Muscle of leg (tissue), 11 donors: Measurements from ENCODE around the gene CCDC127. TPM values are rescaled to one million over a fixed set of nuclear protein-coding genes. Genes with fewer than 3 reads are reported as not detected.
A peak's percentile ranks its signal among the peaks of the same experiment; 100 is the strongest.

Experiments used
- DNase-seq: peaks from one replicate; pipeline ENCODE4 v3.0.0; 2013
- H3K27ac ChIP-seq: one replicate; pipeline ENCODE4 v1.5.1; 2013; ENCODE audit warnings: mild to moderate bottlenecking, low read length, control low read depth
- H3K27me3 ChIP-seq: one replicate; pipeline ENCODE4 v1.6.1; 2013; ENCODE audit warnings: low read length; ENCODE audit not compliant: control insufficient read depth, insufficient read depth
- H3K36me3 ChIP-seq: one replicate; pipeline ENCODE4 v1.6.1; 2013; ENCODE audit warnings: low read length; ENCODE audit not compliant: control insufficient read depth, insufficient read depth
- H3K4me1 ChIP-seq: one replicate; pipeline ENCODE4 v1.6.1; 2013; ENCODE audit warnings: low read length; ENCODE audit not compliant: control insufficient read depth, insufficient read depth
- H3K4me3 ChIP-seq: one replicate; pipeline ENCODE4 v1.5.1; 2013; ENCODE audit warnings: low read length, control low read depth
- H3K9me3 ChIP-seq: replicated peaks from 2 replicates; pipeline ENCODE4 v1.6.1; 2013; ENCODE audit warnings: low read depth, low read length; ENCODE audit not compliant: control insufficient read depth
- WGBS: methylation state at CpG from one replicate; pipeline ENCODE4 v1.1.5; 2013; ENCODE audit warnings: missing lambda C conversion rate; ENCODE audit not compliant: insufficient coverage; 5-methylcytosine and 5-hydroxymethylcytosine counted together
- polyA plus RNA-seq, 8 donors: library from polyadenylated mRNA; unstranded; fragments of 120-200 nt; gene quantifications; one replicate each; pipeline versions ENCODE4 v1.2.1 to v1.2.3, GENCODE V29; 2013; ENCODE audit warnings: inconsistent platforms in 1 of 8, low replicate concordance in 1 of 8; ENCODE audit not compliant: insufficient read length in 8 of 8, insufficient read depth in 1 of 8
- total RNA-seq: library from RNA; stranded (reverse); fragments of 120-200 nt; gene quantifications from one replicate; pipeline ENCODE4 v1.2.4, GENCODE V29; 2013

CCDC127 gene
- total and polyA plus RNA-seq, 9 donors, result 6.4 to 11.1 (median 8.4) TPM

DNA sequence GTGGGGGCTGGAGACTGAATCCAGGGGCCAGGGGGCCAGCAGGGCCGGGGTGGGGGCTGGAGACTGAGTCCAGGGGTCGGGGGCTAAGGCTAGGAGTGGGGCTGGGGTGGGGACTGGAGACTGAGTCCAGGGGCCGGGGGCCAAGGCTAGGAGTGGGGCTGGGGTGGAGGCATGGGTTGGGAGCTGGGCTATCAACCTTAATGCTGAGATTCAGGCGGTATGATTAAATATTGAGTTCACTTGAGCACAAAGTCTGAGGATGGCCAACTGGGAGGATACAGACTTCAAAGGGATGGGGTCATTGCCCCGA is 43.7 kb downstream of the CCDC127 start:
- Histone ChIP-seq H3K36me3 (no peaks in the 10 kb centered on the region), H3K4me3 (no peak overlapping the region), H3K27ac (no peak overlapping the region), H3K4me1 (peaks cover 5% of the 10 kb centered on the region), H3K9me3 (no peaks in the 10 kb centered on the region), H3K27me3 (peaks cover 6% of the 10 kb centered on the region)
- DNase-seq, result no peak
- 95% methylated on average over 3 of the region's 5 CpGs for WGBS

GRCh38 chr5:173392-174290 is 44.3 kb downstream of the CCDC127 start:
- no peak for DNase-seq
- Histone ChIP-seq H3K27me3 (peaks cover 6% of the 10 kb centered on the region), H3K27ac (no peak overlapping the region), H3K36me3 (no peaks in the 10 kb centered on the region), H3K4me1 (peaks cover 5% of the 10 kb centered on the region), H3K9me3 (no peaks in the 10 kb centered on the region), H3K4me3 (no peak overlapping the region)
- WGBS, result 58% methylated on average over 13 of the region's 22 CpGs

DNA sequence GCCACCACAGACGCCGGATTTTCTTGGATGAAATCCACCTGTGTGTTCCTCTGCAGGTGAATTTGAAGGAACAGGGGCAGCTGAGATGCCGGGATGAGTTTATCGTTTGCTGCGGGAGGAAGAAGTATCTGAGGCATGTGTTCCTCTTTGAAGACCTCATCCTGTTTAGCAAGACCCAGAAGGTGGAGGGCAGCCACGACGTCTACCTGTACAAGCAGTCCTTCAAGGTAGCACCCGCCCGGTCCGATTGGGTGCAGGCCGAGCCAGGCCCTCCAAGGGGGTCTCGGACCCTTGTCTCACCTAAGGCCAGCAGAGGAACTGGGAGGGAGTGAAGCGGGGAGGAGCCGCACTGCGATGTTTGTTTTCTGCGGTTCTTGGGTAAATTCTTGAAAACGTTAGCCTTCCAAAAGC is 45.1 kb downstream of the CCDC127 start:
- DNase-seq, result no peak
- WGBS, result 81% methylated on average over 14 of the region's 17 CpGs

DNA sequence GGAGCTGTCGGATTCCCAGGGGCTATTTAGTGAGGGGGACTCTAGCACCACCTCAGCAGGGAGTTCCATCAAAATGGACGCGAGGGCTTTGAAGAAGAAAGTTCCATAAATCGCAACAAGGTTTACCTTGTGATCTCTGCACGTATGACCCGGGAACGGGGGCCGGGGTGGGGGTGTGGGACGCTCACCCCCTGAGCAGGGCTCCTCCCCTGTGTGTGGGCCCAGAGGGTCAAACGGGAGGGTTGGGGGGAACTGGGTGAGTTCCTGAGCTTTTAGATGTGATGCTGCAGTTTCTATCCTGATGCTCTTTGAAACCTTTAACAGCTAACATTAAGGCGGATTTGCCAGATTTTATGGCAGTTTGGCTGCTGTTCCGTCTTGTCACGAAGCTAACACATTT is 45.5 kb downstream of the CCDC127 start:
- 54% methylated on average over 10 of the region's 13 CpGs for WGBS
- no peak overlapping the region for H3K27ac ChIP-seq

More for the DNA sequence above, 45.1 kb downstream of the CCDC127 start:
- Histone ChIP-seq H3K27ac (no peak overlapping the region), H3K4me1 (peaks cover 5% of the 10 kb centered on the region), H3K27me3 (peaks cover 4% of the 10 kb centered on the region), H3K4me3 (no peak overlapping the region), H3K36me3 (no peaks in the 10 kb centered on the region), H3K9me3 (no peaks in the 10 kb centered on the region)

DNA sequence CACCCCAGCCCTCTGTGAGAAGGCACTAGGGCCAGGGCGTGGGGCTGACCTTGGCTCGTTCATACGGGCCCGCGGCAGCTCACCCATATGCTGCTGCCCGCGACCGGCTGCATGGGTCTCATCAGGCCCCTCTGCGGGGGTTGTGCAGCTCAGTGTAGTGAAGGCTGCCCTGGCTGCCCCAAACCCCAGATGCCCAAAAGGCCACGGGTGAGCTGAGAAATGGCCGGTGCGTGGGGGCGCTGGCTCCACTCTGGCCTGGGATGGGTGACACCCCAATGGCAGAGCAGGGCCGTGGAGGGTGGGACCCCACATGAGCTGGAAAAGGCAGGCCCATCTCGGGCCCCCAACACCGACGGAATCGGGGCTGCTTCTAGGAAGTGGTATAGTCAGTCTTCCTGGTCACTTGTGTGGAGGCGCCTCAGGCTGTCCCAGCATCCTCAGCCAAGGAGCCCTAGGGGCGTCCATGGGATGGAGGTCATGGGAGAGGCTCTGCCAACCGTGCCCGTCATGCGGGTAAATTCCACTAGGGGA is 46.1 kb downstream of the CCDC127 start:
- H3K36me3 ChIP-seq, result no peaks in the 10 kb centered on the region
- no peaks in the 10 kb centered on the region for H3K9me3 ChIP-seq
- no peak for DNase-seq
- H3K27ac ChIP-seq, result no peak overlapping the region
- peaks cover 3% of the 10 kb centered on the region for H3K27me3 ChIP-seq
- peaks cover 5% of the 10 kb centered on the region for H3K4me1 ChIP-seq
- no peak overlapping the region for H3K4me3 ChIP-seq
- WGBS, result 86% methylated on average over 20 of the region's 23 CpGs

More for the DNA sequence above, 45.5 kb downstream of the CCDC127 start:
- Histone ChIP-seq H3K4me3 (no peak overlapping the region), H3K36me3 (no peaks in the 10 kb centered on the region), H3K9me3 (no peaks in the 10 kb centered on the region), H3K27me3 (peaks cover 3% of the 10 kb centered on the region), H3K4me1 (peaks cover 5% of the 10 kb centered on the region)
- no peak for DNase-seq

GRCh38 chr5:170971-171800 is 46.8 kb downstream of the CCDC127 start:
- Histone ChIP-seq H3K36me3 (no peaks in the 10 kb centered on the region), H3K9me3 (no peaks in the 10 kb centered on the region), H3K4me1 (peaks cover 5% of the 10 kb centered on the region), H3K4me3 (no peak overlapping the region), H3K27ac (peak overlapping the region; percentile 7), H3K27me3 (peaks cover 3% of the 10 kb centered on the region)
- no peak for DNase-seq
- WGBS, result 71% methylated on average over 37 of the region's 37 CpGs

DNA sequence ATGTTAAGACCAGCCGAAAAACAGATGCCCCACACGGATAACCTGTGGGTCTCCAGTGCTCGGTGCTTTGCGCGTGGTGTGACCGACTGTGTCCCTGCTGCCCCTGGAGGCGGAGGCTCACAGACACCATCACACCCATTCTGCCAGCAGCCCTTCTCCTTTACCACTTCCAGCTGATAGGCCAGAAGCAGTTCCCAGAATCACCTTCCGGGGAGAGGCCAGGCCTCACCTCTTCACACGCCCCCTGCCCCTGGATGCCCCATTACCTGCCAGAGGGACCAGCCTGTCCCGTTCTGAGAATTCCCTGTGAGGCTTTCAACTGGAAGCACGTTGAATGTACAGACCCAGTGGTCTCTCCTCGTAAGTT is 48.2 kb downstream of the CCDC127 start:
- Histone ChIP-seq H3K9me3 (no peaks in the 10 kb centered on the region), H3K4me1 (peaks cover 5% of the 10 kb centered on the region), H3K27ac (peak overlapping the region; percentile 32), H3K27me3 (peaks cover 3% of the 10 kb centered on the region), H3K36me3 (no peaks in the 10 kb centered on the region), H3K4me3 (no peak overlapping the region)
- 75% methylated on average over 11 of the region's 12 CpGs for WGBS
- no peak for DNase-seq

DNA sequence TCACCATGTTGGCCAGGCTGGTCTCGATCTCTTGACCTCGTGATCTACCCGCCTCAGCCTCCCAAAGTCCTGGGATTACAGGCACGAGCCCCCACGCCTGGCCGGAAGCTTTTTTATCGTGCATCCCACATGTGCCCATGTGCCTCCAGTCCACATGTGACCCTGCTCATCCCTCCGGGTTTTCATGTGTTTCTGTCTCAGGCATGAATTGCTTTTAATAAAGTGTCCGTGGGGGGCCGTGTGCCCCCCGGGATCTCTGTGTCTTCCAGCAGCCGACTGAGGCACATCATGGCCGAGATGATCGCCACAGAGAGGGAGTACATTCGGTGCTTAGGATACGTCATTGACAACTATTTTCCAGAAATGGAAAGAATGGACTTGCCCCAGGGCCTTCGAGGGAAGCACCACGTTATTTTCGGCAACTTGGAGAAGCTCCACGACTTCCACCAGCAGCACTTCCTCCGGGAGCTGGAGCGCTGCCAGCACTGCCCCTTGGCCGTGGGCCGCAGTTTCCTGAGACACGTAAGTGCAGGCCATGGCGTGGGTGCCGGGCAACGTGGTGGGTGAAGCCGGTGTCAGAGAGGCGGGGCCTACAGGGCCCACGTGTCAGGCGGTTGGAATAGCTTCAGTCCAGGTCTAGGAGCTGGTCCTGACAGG is 48.8 kb downstream of the CCDC127 start:
- Histone ChIP-seq H3K4me3 (no peak overlapping the region), H3K36me3 (no peaks in the 10 kb centered on the region), H3K27ac (peak overlapping the region; percentile 3), H3K27me3 (peaks cover 3% of the 10 kb centered on the region), H3K9me3 (no peaks in the 10 kb centered on the region), H3K4me1 (peaks cover 5% of the 10 kb centered on the region)
- DNase-seq, result peak; percentile 71
- 72% methylated on average over 30 of the region's 32 CpGs for WGBS

- DNase-seq, result peak; percentile 72
- 62% methylated on average over 9 of the region's 18 CpGs for WGBS
Observed at GRCh38 chr5:167982-168660, 49.8 kb downstream of the CCDC127 start.

More at GRCh38 chr5:167982-168660, 49.8 kb downstream of the CCDC127 start:
- H3K27me3 ChIP-seq, result peaks cover 3% of the 10 kb centered on the region
- no peaks in the 10 kb centered on the region for H3K9me3 ChIP-seq
- H3K4me3 ChIP-seq, result no peak overlapping the region
- H3K27ac ChIP-seq, result no peak overlapping the region
- peaks cover 5% of the 10 kb centered on the region for H3K4me1 ChIP-seq
- no peaks in the 10 kb centered on the region for H3K36me3 ChIP-seq
